ENCODE measurements around the gene SPTLC3. TPM values are rescaled to one million over a fixed set of nuclear protein-coding genes. Genes with fewer than 3 reads are reported as not detected.

Gene SPTLC3
- total RNA-seq, 3 donors from 2014 or later: 0.16 to 0.71 (median 0.23) TPM

- Mint-ChIP-seq H3K9me3 (no peaks in the 10 kb centered on the region), H3K4me1 (ENCODE audit: low read depth) (no peaks in the 10 kb centered on the region), H3K27me3 (ENCODE audit: low read depth) (peaks cover 3% of the 10 kb centered on the region), H3K4me3 (no peak overlapping the region), H3K36me3 (ENCODE audit: insufficient read depth) (no peaks in the 10 kb centered on the region)
- DNase-seq (no peak), ATAC-seq (no peak)
These were observed 102.0 kb downstream of the SPTLC3 start for GRCh38 chr20:13110796-13111195.

- no peak for ATAC-seq
- DNase-seq: no peak
- Mint-ChIP-seq H3K4me1 (ENCODE audit: low read depth) (no peaks in the 10 kb centered on the region), H3K27me3 (ENCODE audit: low read depth) (peaks cover under 1% of the 10 kb centered on the region), H3K4me3 (no peak overlapping the region), H3K9me3 (no peaks in the 10 kb centered on the region), H3K36me3 (ENCODE audit: insufficient read depth) (no peaks in the 10 kb centered on the region)
These were observed 102.6 kb downstream of the SPTLC3 start for GRCh38 chr20:13111249-13111911.

GRCh38 chr20:13113731-13114130 is 105.0 kb downstream of the SPTLC3 start:
- DNase-seq (no peak), ATAC-seq (no peak)
- Mint-ChIP-seq H3K9me3 (no peaks in the 10 kb centered on the region), H3K4me1 (ENCODE audit: low read depth) (no peaks in the 10 kb centered on the region), H3K27me3 (ENCODE audit: low read depth) (no peaks in the 10 kb centered on the region), H3K36me3 (ENCODE audit: insufficient read depth) (no peaks in the 10 kb centered on the region), H3K4me3 (no peak overlapping the region)

- no peak for ATAC-seq
- Mint-ChIP-seq H3K36me3 (ENCODE audit: insufficient read depth) (no peaks in the 10 kb centered on the region), H3K9me3 (no peaks in the 10 kb centered on the region), H3K27me3 (ENCODE audit: low read depth) (no peaks in the 10 kb centered on the region), H3K4me1 (ENCODE audit: low read depth) (no peaks in the 10 kb centered on the region), H3K4me3 (no peak overlapping the region)
- DNase-seq: no peak
These were observed 108.4 kb downstream of the SPTLC3 start for GRCh38 chr20:13117200-13117599.

GRCh38 chr20:13118676-13119075 is 109.9 kb downstream of the SPTLC3 start:
- Mint-ChIP-seq H3K9me3 (no peaks in the 10 kb centered on the region), H3K27me3 (ENCODE audit: low read depth) (no peaks in the 10 kb centered on the region), H3K4me1 (ENCODE audit: low read depth) (no peaks in the 10 kb centered on the region), H3K36me3 (ENCODE audit: insufficient read depth) (no peaks in the 10 kb centered on the region), H3K4me3 (no peak overlapping the region)
- DNase-seq (no peak), ATAC-seq (no peak)

- Mint-ChIP-seq H3K9me3 (no peaks in the 10 kb centered on the region), H3K36me3 (ENCODE audit: insufficient read depth) (no peaks in the 10 kb centered on the region), H3K4me1 (ENCODE audit: low read depth) (no peaks in the 10 kb centered on the region), H3K27me3 (ENCODE audit: low read depth) (no peaks in the 10 kb centered on the region), H3K4me3 (no peak overlapping the region)
- peak; percentile 63 to 78 for ATAC-seq
- peak; percentile 7 for DNase-seq
These were observed 110.8 kb downstream of the SPTLC3 start for GRCh38 chr20:13119583-13119982.

- Mint-ChIP-seq H3K4me1 (ENCODE audit: low read depth) (no peaks in the 10 kb centered on the region), H3K36me3 (ENCODE audit: insufficient read depth) (no peaks in the 10 kb centered on the region), H3K9me3 (no peaks in the 10 kb centered on the region)
These were observed 111.7 kb downstream of the SPTLC3 start for GRCh38 chr20:13120471-13120870.

GRCh38 chr20:13121840-13122515 is 113.2 kb downstream of the SPTLC3 start:
- Mint-ChIP-seq H3K27me3 (ENCODE audit: low read depth) (no peaks in the 10 kb centered on the region), H3K9me3 (no peaks in the 10 kb centered on the region), H3K36me3 (ENCODE audit: insufficient read depth) (no peaks in the 10 kb centered on the region), H3K4me1 (ENCODE audit: low read depth) (no peaks in the 10 kb centered on the region), H3K4me3 (no peak overlapping the region)
- ATAC-seq (no peak), DNase-seq (no peak)

More at GRCh38 chr20:13120471-13120870, 111.7 kb downstream of the SPTLC3 start:
- Mint-ChIP-seq H3K27me3 (ENCODE audit: low read depth) (no peaks in the 10 kb centered on the region), H3K4me3 (no peak overlapping the region)
- DNase-seq (no peak), ATAC-seq (no peak)

GRCh38 chr20:13125486-13125885 is 116.7 kb downstream of the SPTLC3 start:
- no peaks in the 10 kb centered on the region for H3K4me1 Mint-ChIP-seq (ENCODE audit: low read depth)
- no peaks in the 10 kb centered on the region for H3K27me3 Mint-ChIP-seq (ENCODE audit: low read depth)
- no peak overlapping the region for H3K4me3 Mint-ChIP-seq
- H3K36me3 Mint-ChIP-seq (ENCODE audit: insufficient read depth): no peaks in the 10 kb centered on the region
- ATAC-seq: no peak
- H3K9me3 Mint-ChIP-seq: no peaks in the 10 kb centered on the region
- DNase-seq: no peak

GRCh38 chr20:13128173-13128572 is 119.4 kb downstream of the SPTLC3 start:
- H3K36me3 Mint-ChIP-seq (ENCODE audit: insufficient read depth): no peaks in the 10 kb centered on the region

GRCh38 chr20:13130061-13130706 is 121.4 kb downstream of the SPTLC3 start:
- ATAC-seq (no peak), DNase-seq (no peak)
- no peaks in the 10 kb centered on the region for H3K4me1 Mint-ChIP-seq (ENCODE audit: low read depth)
- H3K27me3 Mint-ChIP-seq (ENCODE audit: low read depth): peaks cover 6% of the 10 kb centered on the region
- no peaks in the 10 kb centered on the region for H3K9me3 Mint-ChIP-seq
- no peak overlapping the region for H3K4me3 Mint-ChIP-seq
- H3K36me3 Mint-ChIP-seq (ENCODE audit: insufficient read depth): no peaks in the 10 kb centered on the region

More at GRCh38 chr20:13128173-13128572, 119.4 kb downstream of the SPTLC3 start:
- Mint-ChIP-seq H3K9me3 (no peaks in the 10 kb centered on the region), H3K4me3 (no peak overlapping the region), H3K4me1 (ENCODE audit: low read depth) (no peaks in the 10 kb centered on the region), H3K27me3 (ENCODE audit: low read depth) (peaks cover 6% of the 10 kb centered on the region)
- no peak for ATAC-seq
- no peak for DNase-seq

- H3K4me3 Mint-ChIP-seq: no peak overlapping the region
- no peaks in the 10 kb centered on the region for H3K9me3 Mint-ChIP-seq
- DNase-seq (no peak), ATAC-seq (no peak)
- H3K36me3 Mint-ChIP-seq (ENCODE audit: insufficient read depth): no peaks in the 10 kb centered on the region
- H3K4me1 Mint-ChIP-seq (ENCODE audit: low read depth): no peaks in the 10 kb centered on the region
- H3K27me3 Mint-ChIP-seq (ENCODE audit: low read depth): peaks cover 6% of the 10 kb centered on the region
These were observed 121.9 kb downstream of the SPTLC3 start for GRCh38 chr20:13130707-13131103.

GRCh38 chr20:13131688-13132087 is 122.9 kb downstream of the SPTLC3 start:
- Mint-ChIP-seq H3K4me3 (no peak overlapping the region), H3K27me3 (ENCODE audit: low read depth) (peaks cover 6% of the 10 kb centered on the region), H3K4me1 (ENCODE audit: low read depth) (no peaks in the 10 kb centered on the region), H3K36me3 (ENCODE audit: insufficient read depth) (no peaks in the 10 kb centered on the region), H3K9me3 (no peaks in the 10 kb centered on the region)
- ATAC-seq (no peak), DNase-seq (no peak)

- no peak for DNase-seq
- Mint-ChIP-seq H3K27me3 (ENCODE audit: low read depth) (peaks cover 4% of the 10 kb centered on the region), H3K4me1 (ENCODE audit: low read depth) (no peaks in the 10 kb centered on the region), H3K36me3 (ENCODE audit: insufficient read depth) (peaks cover 2% of the 10 kb centered on the region), H3K9me3 (no peaks in the 10 kb centered on the region), H3K4me3 (no peak overlapping the region)
- no peak for ATAC-seq
These were observed 130.8 kb downstream of the SPTLC3 start for GRCh38 chr20:13139459-13140150.
